Left ventricle myocardium superior (tissue), 1 donor: ENCODE measurements around the gene MPZL3. TPM values are rescaled to one million over a fixed set of nuclear protein-coding genes. Genes with fewer than 3 reads are reported as not detected.
A peak's percentile ranks its signal among the peaks of the same experiment; 100 is the strongest.

Experiments used
- ATAC-seq: fragments of 200-7000 bp; cut with Tn5 transposase; one replicate; pipeline ENCODE4 v1.9.1; 2020; ENCODE audit warnings: mild to moderate bottlenecking, moderate library complexity
- DNase-seq: peaks from one replicate; pipeline ENCODE4 v3.0.0-alpha.2; 2020
- intact Hi-C: fragments of 100-400 bp; cut with micrococcal nuclease; formaldehyde crosslinking; loops from one replicate; pipeline ENCODE4 v1.11.0; 2022
- total RNA-seq: library from RNA; stranded (reverse); fragmentation: NEBNext Ultra II Directional; extraction: Animal tissue kit (Norgen Biotek cat#: 25700); gene quantifications from one replicate; pipeline ENCODE4 v1.2.1, GENCODE V29; 2021
- donor health status: DM: no; HTN: yes; CAD: no; lungs with severe emphysema.

MPZL3 gene
- total RNA-seq, 1 donor from 2014 or later = 2.6 TPM

DNA sequence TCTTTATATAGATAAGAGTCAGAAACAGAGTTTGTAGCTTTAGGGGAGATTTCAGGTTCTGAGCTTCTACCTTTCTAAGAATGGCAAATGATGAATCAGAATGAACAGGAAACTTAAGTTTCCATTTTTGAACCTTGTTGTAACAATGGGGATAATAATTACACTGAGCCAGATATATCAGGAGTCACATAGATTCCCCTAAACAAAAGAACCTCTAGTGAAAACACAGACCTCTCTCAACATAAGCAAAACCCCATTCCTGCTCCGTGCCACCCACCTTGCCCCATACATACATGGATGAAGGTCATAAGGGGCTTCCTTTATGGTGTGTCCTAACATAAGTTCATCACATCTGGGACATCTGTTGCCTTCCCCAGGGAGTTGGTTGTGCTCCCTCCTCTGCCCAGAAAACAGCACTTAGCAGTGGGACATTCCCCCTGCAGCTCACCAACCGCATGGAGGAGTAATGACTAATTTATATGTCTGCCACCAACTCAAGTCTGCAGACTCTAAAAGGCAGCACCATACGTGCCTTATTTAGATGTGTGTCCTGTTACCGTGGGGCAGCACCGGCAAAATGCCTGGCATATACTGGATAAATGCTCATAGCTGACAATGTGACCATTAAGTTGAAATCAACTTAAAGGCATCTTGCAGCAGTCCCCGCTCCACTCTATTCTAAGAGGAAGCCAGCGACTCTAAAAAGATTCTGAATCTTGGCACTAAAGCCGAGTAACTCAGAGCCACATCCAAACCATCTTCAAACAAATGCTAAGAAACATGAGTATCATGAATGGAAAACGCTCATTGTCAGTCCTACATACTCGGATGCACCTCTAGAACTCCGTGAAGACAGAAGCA, 35.3 kb downstream of the MPZL3 start:
- DNase-seq (no peak), ATAC-seq (no peak)
- intact Hi-C loops = no loop called here

DNA sequence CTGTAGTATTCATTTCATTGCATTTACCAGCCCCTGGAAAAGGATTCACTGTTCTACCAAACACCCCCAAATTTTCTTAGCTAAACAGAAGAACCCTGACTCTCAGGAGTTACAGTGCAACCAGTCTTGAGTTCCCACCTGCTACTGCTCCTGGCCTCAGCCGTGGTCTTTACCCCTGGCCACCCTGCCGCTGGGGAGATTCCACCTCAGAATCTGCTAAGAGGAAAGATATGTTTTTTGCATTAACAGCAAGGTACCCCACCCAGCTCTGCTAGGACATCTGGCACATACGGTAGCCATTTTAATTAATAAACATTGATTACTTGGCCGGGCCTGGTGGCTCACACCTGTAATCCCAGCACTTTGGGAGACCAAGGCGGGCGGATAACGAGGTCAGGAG, 36.4 kb downstream of the MPZL3 start:
- DNase-seq (no peak), ATAC-seq (no peak)
- intact Hi-C loops = no loop called here

DNA sequence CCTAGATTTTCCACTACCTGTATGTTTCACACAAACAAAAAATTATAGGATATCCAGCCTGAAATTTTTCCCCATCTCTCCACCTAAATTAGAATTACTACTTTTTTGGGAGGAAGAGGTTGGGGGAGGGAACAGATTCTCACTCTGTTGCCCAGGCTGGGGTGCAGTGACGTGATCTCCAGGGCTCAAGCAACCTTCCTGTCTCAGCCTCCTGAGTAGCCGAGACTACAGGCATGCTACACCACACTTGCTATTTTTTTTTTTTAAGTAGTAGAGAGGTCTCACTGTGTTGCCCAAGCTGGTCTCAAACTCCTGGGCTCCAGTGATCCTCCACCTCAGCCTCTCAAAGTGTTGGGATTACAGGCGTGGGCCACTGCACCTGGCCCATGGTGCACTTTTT, 36.9 kb downstream of the MPZL3 start:
- ATAC-seq (no peak), DNase-seq (no peak)
- intact Hi-C loops = no loop called here

DNA sequence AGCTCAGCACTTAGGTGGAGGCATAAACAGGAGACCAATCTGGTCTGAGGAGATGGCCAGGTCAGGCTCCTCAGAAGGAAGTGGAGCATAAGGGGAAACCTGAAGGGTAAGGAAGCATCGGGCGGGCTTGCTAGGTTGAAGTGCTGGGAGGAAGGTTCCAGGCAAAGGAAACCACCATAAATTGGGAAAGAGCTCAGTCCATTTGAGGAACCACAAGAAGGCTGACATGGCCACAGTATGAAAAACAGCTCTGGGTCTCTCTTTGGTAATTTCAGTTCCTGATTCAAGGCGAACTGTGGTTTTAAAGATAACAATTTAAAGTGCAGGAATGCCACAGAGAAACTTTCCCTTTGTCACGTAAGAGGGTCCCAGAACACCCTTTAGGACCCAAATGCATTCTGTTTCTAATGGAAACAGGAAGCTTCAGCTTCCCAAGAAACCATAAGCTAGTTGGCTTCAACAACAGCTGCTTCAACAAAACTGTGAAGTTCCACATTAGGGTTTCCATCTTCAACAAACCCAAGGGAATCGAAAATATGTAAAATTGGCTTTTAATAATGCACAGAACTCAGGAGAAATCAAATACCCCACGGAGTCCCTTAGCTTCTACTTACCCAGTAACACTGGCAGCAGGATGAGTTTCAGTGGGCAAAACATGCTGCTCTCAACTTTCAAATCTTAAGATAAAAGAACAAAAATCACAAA, 37.8 kb downstream of the MPZL3 start:
- DNase-seq (no peak), ATAC-seq (peak; percentile 48)
- intact Hi-C loops = no loop called here

DNA sequence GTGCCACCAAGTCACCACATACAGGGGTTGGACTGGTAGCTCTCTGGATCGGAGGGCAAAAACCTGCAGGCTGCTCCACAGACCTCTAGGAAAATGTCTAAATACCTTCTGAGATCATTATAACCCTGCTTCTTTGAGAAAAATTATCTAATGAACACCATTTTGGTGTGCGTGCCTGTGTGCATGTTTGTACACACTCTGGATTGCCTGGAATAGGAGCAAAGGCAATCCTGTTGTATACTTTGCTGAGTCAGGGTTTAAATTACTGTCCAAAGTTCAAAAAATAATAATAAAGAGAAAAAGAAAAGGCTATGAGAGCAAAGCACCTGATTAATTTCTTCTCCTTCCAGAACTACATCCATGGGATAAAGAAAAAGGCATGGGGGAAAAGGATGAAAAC, 38.4 kb downstream of the MPZL3 start:
- no peak for ATAC-seq
- no peak for DNase-seq
- intact Hi-C loops = no loop called here

DNA sequence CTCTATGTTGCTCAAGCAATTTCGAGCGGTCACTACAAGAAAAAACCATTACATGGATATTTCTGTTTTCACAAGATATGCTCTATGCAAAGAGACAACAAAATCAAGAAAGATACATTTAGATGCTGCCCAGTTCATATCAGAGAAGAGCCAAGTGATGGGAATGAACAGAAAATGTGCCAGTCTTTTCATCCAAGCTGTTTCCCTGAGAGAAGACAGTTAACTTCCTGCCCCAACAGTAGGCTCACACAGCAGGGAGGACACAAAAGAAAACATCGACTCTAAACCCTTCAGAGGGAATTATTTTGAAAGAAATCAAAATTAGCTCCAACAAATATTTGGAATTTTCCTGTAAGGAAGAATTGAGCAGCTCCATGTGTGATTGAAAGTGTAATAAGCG, 39.0 kb downstream of the MPZL3 start:
- intact Hi-C loops = no loop called here
- DNase-seq (no peak), ATAC-seq (no peak)

DNA sequence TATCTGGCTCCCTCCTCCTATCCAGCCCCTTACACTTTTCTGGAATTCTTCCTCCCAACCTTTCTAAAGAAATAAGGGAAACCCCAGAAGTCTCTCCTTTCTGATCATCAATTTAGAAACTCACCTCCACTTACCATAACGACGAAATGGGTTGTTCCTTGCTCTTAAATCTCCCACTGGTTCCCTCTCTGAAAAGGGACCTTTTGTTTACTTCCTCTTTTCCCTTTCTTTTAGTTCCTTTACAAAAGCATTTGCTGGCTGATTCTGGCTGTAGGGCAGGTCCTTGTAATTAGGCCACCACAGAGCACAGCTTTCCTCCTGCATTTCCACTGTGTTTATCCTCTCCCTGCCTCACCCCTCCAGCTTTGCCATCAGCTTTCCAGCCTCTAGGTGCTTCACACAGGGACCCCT, 39.4 kb downstream of the MPZL3 start:
- DNase-seq (no peak), ATAC-seq (peak; percentile 17)
- intact Hi-C loops = no loop called here

DNA sequence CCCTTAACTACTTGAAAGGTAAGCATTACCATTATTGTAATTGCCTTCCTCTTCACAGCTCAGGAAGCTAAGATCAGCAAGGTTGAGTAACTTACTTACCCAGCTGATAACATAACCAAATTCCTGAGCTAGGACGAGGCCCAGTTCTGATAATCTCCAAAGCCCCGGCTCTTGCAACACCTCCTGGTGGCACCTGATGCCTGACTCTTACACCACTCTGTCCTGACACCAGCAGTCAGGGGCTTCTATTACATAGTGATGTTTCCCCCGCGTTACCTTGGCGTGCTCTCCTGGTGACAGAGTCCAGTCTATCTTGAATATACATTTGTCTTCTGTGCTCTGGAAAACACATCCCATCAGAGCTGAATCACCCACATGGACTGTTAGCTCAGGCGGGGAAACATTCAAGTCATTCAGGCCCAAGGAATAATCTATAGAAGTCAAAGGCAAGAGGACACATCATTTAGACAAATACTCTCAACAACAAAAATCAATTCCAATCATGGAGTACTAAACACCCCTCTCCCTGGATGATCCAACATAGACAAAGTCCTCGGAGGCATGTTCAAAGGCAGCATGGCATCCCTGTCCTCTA, 39.9 kb downstream of the MPZL3 start:
- DNase-seq = peak; percentile 49
- intact Hi-C loops = no loop called here
- peak; percentile 82 for ATAC-seq

DNA sequence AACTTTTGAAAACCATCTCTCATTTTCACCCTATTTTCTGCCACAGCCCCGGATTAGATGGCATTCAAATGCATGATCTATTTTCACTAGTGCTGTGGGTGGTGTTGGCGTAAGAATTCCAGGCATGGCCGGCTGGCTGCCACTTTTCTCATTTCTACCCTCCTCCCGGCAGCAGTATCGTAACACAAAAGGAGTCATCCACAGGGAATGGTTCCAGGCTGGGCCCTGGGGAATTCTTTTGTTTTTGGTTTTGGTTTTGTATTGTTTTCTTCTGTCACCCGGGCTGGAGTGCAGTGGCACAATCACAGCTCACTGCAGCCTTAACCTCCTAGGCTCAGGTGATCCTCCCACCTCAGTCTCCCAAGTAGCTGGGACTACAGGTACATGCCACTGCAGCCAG, 41.2 kb downstream of the MPZL3 start:
- ATAC-seq (peak; percentile 57), DNase-seq (peak; percentile 44)
- intact Hi-C loops = no loop called here

DNA sequence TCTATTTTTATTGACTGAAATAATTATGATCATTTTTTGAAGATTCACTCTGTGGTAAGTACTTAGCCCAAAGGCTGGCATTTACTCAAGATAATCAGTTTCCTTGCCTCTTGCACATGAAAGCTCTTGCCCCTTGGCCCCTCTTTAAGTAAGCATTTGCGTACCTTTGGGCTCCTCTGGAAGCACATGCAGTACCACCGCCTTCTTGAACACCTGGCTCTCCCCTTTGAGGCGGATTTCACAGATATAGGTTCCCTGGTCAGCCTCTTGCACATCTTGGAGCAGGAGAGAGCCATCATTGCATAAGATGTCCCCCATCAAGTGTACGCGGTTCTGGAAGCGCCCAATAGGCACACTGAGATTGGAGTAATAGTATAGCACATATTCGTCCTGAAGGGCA, 41.8 kb downstream of the MPZL3 start:
- no peak for DNase-seq
- intact Hi-C loops = no loop called here
- ATAC-seq = no peak

DNA sequence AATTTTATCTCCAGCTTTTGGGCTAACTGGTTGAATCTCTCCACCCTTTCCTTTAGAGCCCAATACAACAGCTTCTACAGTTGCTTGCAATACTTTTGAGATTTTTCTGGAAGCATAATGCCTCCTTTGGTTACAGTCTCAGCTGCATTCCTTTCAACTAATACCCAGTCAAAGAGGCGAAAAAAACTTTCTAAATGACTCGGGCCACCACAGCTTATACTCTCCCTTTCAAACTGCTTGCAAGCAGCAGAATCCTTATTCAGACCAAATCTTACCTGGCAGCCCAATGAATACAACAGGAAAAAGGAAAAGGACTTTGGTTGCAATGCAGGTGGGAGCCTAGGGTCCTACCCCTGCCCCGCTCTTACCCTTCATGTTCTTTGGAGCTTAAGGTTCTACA, 43.1 kb downstream of the MPZL3 start:
- no peak for ATAC-seq
- DNase-seq = no peak
- intact Hi-C loops = loop anchor here (10.0 kb wide), 1 partner anchor 136 kb away; the partner anchor contains the start of genes CD3D and CD3G

DNA sequence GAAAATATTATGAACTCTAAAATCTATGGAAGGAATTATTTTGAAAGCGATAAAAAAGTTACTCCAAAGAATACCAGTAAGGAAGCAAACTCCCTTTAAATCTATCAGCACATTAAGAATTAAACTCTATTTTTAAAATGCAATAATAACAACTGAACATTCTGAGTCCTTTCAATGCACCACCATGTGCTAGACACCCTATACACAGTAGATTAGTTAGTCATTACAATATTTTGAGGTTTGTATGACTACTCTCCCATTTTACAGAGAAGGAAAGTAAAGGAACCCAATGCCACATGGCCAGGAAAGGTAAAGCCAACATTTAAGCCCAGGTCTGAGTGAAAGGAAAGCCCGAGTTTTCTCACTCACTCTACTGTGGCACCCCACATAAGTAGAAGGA, 45.1 kb downstream of the MPZL3 start:
- DNase-seq (no peak), ATAC-seq (no peak)
- intact Hi-C loops = loop anchor here (10.0 kb wide), 1 partner anchor 138 kb away; the partner anchor contains the start of genes CD3D and CD3G

DNA sequence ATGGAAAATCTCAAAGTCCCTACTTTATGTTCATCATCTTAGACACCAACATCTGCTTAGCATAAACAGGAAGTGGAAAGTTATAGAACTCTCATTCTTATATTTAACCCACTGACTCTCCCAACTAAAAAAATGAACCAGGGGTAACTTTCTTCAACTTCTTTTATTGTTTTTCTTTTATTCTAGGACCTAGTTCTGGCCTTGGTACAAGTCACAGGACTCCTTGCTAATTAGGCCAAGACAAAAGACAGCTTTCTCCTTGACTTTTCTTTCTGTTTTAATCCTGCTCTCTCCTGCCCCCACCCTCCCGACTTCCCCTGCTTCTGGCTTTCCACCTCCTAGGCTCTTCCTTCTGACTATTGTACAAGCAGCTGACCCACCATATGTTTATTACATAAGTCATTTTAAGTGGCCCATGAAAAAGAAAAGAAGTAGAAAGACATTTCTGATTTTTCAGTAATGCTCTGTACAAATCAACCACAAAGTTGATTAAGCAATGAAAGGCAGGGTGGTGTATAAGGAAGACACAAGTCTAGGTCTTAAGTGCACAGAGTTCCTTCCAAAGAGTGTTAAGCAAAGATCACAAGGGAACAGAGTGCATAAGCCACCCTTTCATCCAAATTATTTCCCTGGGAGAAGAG, 45.7 kb downstream of the MPZL3 start:
- no peak for DNase-seq
- ATAC-seq = peak; percentile 57
- intact Hi-C loops = loop anchor here (10.0 kb wide), 1 partner anchor 138 kb away; the partner anchor contains the start of genes CD3D and CD3G

DNA sequence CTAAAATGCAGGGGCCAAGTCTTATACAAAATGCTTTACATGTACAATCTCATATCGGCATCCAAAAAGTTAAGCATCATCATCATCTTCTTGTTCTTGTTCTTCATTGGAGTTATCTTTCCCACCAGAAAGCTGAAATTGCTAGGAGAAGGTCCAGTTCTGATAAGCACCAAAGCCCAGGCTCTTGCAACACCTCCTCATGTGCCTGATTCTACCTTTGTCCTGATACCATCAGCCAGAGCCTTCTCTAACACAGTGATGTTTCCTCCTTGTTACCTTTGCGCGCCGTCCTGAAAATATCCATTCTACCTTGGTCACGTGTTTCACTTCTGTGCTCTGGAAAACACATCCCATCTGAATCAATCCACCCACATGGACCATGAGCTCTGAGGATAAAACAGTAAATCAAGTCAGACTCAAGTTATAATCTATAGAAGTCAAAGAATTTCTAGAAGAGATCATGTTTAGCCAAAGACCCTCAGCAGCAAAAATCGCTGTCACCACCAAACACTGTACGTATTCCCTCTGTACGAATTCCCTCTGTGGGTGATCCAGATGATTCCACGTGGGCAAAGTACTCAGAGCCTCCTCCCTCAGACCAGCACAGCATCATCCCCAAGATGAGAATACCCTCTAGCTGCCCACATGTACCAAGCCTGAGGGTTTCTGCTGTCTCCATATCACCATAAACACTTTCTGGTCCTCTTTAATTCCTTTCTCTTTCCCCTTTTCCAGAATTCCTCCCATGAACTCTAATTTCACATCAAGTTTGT, 46.4 kb downstream of the MPZL3 start:
- ATAC-seq = no peak
- intact Hi-C loops = loop anchor here (10.0 kb wide), 1 partner anchor 139 kb away; the partner anchor contains the start of genes CD3D and CD3G

DNA sequence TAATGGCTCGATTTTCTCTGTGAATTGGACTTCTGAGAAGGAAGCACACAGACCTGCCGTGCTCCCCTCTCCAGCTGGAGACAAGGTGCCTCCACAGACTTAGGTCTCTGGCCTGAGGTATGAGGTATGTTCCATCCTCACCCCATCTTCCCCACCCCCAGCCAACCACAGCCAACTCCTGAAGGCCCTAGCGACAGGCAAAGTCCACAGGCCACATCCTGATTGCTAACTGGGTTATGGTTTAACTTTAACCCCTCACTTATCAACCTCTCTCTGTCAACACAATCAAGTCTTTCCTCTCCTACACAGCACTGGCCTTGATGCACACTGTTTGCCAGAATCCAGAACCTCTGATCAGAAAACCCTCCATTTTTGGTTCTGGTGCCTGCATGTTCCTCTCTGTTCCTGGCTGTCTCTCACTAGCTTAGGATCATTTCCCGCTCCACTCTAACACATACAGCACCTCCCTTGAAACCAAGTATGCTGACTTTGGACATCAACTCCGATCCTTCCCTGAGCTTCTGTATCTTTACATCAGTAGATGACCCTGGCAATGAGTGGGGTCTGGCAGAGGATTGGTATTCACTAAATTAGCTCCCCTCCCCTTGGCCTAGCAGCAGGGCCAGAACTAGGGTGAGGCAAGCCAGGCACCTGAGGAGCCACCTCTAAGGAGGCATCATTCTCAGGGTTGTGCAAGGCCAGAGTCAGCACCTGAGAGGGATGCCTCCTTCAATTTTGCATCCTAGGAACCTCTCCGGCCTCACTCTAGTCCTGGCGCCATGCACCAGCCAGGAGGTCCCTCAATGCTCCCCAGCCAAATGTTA, 49.4 kb downstream of the MPZL3 start:
- no peak for DNase-seq
- intact Hi-C loops = loop anchor here (10.0 kb wide), 1 partner anchor 142 kb away; the partner anchor contains the start of genes CD3D and CD3G

More for the DNA sequence above, 46.4 kb downstream of the MPZL3 start:
- no peak for DNase-seq

DNA sequence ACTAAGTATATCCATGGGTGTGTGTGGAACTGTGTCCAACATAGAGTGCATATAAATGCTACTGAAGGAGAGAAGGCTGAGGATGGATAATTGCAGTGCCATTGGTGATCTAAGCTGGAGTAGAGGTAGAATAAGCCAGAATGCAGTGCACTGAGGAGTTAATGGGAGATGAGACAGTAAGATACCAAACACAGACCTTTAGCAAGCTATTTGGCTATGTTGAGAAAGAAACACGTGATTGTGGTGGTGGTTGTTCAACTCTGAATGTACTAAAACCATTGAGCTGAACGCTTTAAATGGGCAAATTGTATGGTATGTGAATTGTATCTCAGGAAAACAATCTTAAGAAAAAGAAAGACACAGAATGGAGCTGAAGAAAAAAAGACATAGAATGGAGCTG, 50.2 kb downstream of the MPZL3 start:
- no peak for ATAC-seq
- intact Hi-C loops = loop anchor here (10.0 kb wide), 1 partner anchor 143 kb away; the partner anchor contains the start of genes CD3D and CD3G
- no peak for DNase-seq

More for the DNA sequence above, 49.4 kb downstream of the MPZL3 start:
- ATAC-seq = no peak

DNA sequence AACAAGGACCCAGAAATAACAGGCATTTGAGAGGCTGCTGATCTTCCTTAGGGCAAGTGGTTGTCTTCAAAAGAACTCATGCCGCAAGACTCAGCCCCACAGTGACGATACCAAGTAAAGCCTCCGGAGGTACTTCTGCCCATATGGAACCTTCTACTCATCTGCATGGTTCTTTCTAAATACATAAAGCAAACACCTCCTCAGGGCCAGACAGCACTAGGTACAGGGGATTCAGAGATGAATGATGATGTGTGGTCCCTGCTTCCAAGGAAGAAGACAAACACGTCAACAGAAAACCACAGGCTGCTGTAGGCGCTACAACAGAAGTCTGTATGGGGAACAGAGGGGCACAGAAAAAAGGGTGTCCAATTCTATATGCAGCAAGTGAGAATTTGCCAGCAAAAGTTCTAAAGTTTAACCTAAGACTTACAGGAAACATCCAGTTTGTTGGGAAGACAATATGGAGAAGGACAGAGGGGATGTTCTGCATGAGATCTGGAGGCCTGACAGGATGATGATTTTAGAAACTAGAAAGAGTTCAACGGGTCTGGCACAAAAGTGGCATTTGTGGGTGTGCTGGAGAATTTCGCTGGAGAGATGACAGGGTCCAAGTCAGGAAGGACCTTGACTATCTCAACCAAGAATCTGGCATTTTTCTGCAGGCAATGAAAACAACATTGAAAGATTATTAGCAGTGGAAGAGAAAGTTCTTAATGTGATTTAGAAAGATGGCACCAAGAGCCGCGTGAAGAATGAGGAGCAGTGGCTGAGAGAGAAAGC, 51.1 kb downstream of the MPZL3 start:
- no peak for DNase-seq
- no peak for ATAC-seq
- intact Hi-C loops = loop anchor here (10.0 kb wide), 1 partner anchor 144 kb away; the partner anchor contains the start of genes CD3D and CD3G
